ENCODE data around the gene RAG2.
"Not testable (repeated sequence)": the region's sequence is repeated elsewhere in the genome, so short reads cannot be mapped to it uniquely, and the experiment has no call there.

Gene RAG2

GRCh38 chr11:36596880-36597279, 1.2 kb downstream of the RAG2 start:
- DNase-seq = no peak

GRCh38 chr11:36594316-36594989, 3.6 kb downstream of the RAG2 start, which contains the start of gene IFTAP:
Gene IFTAP (plus strand): TSS chr11:36594502. CDS start chr11:36610104, 15,602 bp downstream.
- DNase-seq = no peak

GRCh38 chr11:36591433-36591832, 6.6 kb downstream of the RAG2 start:
- no peak for DNase-seq

- no peak for DNase-seq
Measured at GRCh38 chr11:36590513-36590912, 7.5 kb downstream of the RAG2 start.

GRCh38 chr11:36588099-36588498, 9.9 kb downstream of the RAG2 start:
- DNase-seq = no peak

GRCh38 chr11:36586543-36586942, 11.5 kb downstream of the RAG2 start:
- DNase-seq = no peak

GRCh38 chr11:36583667-36584066, 14.4 kb downstream of the RAG2 start:
- DNase-seq = no peak

GRCh38 chr11:36581536-36581935, 16.5 kb downstream of the RAG2 start:
- no peak for DNase-seq

GRCh38 chr11:36578458-36578857, 19.6 kb downstream of the RAG2 start:
- no peak for DNase-seq

- no peak for DNase-seq
Measured at GRCh38 chr11:36577859-36578258, 20.2 kb downstream of the RAG2 start.

- no peak for DNase-seq
Measured at GRCh38 chr11:36577373-36577772, 20.7 kb downstream of the RAG2 start.

GRCh38 chr11:36574486-36574885, 23.6 kb downstream of the RAG2 start:
- DNase-seq = no peak

- DNase-seq = no peak
Measured at GRCh38 chr11:36569095-36569494, 28.9 kb downstream of the RAG2 start.

GRCh38 chr11:36567694-36568093, 30.3 kb downstream of the RAG2 start, which contains the start of gene RAG1:
Gene RAG1 (plus strand): TSS chr11:36568007. CDS start chr11:36573305, 5,298 bp downstream.
- DNase-seq = no peak

GRCh38 chr11:36566407-36567053, 31.5 kb downstream of the RAG2 start:
- no peak for DNase-seq

GRCh38 chr11:36565031-36565610, 32.9 kb downstream of the RAG2 start:
- no peak for DNase-seq

- DNase-seq = peak; percentile 9 to 15
Measured at GRCh38 chr11:36564376-36565030, 33.5 kb downstream of the RAG2 start.

GRCh38 chr11:36558571-36559413, 39.2 kb downstream of the RAG2 start:
- DNase-seq = no peak

- DNase-seq = no peak
Measured at GRCh38 chr11:36557991-36558390, 40.0 kb downstream of the RAG2 start.

GRCh38 chr11:36557390-36557789, 40.6 kb downstream of the RAG2 start:
- not testable (repeated sequence) for DNase-seq

GRCh38 chr11:36550385-36551115, 47.5 kb downstream of the RAG2 start:
- no peak for DNase-seq

Data from activated CD4-positive, alpha-beta T cell treated with anti-CD3 and anti-CD28 coated beads, Interleukin-2, amount 50 U/mL, for 4 hours (primary cell).